HUDEP-2 (cell line): ENCODE results near the gene ARMCX2.
"Not testable (repeated sequence)": the region's sequence is repeated elsewhere in the genome, so short reads cannot be mapped to it uniquely, and the experiment has no call there.

ENCODE experiments used
- DNase-seq, 76 experiments: peaks; one replicate each; lab custom pipeline; 2025; ENCODE audit not compliant: unreplicated experiment in 76 of 76; lab: John Stamatoyannopoulos, UW

The ARMCX2 gene

DNA sequence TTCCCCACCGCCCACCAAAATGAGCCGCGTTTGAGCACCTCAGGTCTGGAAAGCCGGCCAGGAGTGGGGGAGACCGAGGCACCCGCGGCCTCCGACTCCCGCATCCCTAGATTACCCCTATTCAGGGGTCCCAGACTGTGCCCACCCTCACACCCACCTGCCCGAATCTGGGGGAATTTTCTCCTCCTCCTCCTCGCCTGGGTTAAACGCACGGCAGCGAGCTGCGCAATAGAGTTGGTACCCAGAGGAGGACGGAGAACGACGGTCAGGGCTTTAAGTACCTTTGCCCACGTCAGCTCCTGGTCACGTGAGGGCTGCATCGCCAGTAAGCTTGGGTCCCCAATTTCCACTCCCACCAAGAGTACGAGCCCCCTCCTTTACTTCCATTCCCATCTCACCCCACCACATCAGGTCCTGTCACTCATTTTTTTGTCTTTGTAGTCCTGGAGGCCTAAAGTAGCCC is at the start of gene ARMCX2:
ARMCX2 (minus strand) TSS at position 250 of the 463 bp plus-strand sequence. CDS start 2,262 bp downstream, outside the sequence.
- no peak for DNase-seq

DNA sequence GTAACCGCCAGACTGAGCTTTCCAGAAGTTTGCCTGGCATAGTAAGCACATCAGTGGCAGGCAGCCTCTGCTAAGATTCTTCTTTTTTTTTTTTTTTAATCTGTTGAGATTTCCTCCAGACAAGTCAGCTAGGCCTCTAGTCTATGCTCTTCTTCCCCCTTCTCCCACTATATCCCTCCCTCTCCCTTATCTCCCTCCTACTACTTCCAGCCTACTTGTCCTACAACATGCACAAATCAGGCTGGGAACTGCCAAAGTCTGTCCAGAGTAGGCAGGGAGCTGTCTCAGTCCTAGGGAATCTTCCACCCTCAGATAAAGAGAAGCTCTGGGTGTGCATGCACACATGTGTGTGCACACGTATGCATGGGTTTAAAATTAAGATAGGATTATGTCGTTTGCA is 49.7 kb upstream of the ARMCX2 start:
- no peak for DNase-seq

DNA sequence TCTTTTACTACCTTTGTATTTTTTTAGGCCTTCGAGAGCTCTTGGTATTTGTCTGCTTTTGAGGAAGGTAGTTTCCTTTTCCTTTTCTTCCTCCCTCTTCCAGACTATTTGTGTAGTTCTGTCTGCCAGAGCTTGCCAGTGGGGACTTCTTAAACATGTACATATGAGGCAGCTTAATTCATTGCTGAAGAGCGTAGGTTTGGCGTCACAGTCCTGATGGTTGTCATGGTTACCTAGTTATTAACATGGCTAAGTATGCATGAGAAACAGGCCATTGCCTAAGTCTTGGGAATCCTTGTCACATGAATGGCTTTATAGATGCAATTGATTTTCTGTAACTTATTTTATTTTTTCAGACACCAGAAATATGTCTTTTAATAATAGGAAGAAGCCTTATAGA is 48.5 kb upstream of the ARMCX2 start:
- DNase-seq, result no peak

DNA sequence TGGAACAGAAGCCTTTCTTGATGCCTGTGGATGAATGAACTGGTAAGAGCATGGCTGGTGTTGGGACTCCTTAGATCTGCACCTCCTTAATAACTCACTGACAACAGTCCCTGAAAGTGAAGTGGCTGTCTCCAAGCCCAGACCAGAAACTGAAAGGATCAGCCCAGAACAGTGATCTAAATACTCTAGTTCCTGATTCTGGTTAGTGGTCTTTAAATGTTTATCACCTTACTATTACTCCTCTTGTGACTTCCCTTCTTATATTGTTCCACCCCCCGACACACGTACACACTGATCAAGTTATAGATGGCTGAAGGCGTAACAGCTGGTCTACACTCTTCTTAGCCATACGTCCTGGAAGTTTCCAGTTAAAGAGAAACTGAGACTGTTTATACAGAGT is 33.8 kb upstream of the ARMCX2 start:
- no peak for DNase-seq

DNA sequence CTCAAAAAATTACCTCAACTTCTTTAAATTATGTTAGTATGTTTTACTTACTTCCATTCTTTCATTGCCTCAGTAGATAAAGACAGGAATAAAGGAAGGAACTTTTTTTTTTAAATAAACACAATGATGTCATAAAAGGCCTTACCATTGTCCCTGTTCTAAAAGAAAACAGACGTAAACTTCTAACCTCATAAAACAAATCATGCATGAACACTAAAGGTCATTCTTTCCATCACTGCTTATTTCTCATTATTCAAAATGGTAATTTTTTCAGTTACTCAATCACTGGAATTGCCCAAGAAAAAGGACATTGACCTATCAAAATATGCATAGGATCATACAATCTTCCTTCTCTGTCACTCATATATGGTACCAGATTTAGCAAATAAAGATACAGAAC is 32.2 kb upstream of the ARMCX2 start:
- DNase-seq, result no peak

DNA sequence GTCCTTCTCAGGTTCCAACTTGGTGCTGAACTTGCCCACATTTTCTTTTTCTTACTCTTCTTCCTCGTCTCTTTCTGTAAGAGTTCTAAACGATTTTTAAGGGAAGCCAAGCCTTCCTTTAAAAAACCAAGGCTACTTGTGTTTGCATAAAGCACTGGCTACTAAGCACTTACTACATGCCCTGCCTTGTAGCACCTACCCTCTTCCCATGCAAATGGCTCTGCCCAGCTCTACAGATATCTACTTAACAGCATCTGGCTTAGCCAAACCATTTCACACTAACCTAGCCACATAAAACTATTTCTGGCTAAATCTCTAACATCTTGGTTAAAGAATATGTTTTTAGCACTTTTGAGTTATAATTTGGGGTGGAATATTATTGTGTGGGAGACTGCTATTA is 26.9 kb upstream of the ARMCX2 start:
- DNase-seq, result no peak

DNA sequence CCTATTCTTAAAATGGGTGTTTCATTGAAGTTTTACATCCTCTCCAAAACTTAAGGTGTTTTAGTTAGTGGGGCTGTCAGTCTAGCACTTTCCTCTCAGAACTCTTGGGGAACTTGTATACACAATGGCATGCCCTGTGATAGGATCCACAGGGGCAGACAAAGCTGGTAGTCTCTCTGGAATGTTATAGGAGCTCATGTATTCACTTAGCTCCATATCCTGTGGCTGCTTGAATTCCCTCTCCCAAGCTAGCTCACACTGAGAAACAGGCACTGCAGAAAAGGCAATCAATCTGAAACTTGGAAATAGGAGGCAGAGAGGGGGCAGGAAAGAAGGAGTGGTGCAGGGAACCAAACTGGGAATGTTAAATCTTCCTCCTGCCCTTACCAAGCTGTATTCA is 26.3 kb upstream of the ARMCX2 start:
- DNase-seq, result no peak

DNA sequence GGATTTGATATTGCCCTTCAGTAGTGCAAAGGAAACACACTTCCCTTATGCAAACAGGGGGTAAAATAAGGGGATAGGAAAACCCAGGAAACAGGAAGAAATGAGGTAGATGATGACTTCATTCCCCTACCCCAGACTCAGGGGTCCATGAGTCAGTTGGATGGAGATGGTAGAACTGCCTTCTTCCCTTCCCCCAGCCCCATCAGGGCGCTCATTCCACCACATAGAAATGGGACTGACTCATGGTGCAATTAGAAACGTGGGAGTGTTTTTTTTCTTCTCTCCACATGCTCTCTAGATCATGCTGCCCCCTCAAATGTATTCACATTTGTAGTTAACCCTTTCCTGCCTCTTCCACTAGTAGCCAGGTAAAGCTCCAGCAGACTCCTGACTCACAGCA is 23.1 kb upstream of the ARMCX2 start:
- no peak for DNase-seq

DNA sequence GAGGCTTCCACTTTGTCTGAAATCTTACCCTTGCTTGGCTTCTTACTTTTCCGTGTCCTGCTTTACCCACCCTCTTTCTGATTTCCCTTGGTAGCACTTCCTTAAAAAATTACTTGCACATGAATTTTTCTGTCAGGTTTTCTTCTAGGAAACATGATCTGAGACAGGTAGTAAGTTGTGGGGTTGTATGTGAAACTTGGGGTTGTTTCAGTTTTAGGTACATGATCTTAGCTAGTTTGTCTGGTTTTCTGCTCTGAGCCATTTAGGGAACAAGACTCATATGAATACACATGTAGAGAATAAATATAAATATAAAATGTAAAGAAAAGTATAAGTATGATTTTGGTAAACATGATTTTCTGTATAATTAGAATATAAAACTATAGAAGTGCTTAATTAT is 17.4 kb upstream of the ARMCX2 start:
- DNase-seq, result no peak

DNA sequence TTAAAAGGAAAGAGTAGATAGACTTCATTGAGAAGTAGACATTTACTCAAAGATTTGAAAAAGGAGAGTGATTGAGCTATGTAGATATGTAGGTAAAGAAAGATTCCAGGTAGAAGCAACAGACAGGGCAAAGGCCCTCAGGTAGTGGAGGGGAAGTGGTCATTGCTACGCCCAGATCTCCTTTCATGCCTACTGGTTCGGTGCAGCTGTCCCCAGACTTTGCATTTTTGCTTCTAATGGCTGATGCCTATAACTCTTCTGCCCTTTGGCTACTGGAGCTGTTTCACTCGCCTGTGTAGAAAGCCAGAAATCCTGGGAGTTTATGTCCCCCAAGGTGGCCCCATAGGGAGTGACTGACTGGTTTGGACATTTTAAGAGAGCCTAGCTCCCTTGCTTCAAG is 16.9 kb upstream of the ARMCX2 start:
- no peak for DNase-seq

DNA sequence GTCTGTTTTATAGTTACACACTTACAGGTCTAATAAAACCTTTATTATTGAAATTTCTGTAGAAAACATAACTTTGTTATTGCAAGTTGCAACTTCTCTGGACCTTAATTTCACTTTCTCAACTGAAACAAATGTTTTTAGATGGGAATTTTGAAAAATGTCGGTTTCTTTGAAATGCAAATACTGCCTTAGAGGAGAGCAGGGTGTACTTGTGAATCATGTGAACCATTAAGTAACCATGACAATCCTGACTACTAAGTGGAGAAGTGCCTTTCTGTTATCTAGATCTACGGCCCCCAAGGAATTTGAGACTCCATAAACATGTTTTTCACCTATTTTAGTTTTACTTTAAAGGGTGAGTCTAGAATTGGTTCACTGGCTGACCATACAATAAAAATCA is 8.5 kb upstream of the ARMCX2 start:
- no peak for DNase-seq

DNA sequence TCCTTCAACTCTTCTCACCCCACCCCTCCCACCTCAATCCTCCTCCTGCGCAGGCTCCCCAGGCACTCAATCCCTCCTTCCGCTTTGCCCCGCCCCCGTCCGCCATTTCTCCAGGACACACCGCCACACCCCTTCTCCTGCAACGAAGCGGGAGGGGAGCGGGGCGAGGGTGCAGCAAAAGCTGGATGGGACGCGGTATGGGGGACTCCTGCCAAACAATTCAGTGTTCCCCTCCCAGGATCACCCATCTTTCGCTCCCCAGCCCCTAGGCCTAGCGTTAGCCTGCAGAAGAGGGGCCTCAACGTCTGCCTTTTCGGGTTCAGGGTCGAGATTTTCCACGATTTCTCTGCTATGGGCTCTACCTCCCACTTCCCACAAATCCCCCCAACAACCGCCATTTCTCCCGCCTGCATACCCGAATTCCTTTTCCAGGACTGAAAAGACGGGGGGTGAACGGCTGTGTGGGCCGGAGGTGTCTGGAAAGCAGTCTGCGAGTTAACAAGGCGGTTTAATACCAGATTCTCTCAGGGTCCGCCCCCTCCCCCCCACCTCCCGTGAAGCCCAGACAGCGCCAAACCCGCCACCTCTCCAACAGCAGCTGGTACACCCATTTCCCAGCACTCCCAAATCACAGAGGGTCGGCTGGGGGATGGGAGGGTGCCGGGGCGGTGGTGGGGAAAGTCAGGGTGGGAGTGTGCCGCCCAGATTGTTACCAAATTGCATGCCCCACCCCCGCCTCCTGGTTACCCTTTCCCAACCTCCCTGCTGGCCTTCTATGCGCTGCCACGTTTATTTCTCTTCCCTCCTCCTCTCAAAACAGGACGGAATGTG is 774 bp downstream of the ARMCX2 start:
- no peak for DNase-seq

DNA sequence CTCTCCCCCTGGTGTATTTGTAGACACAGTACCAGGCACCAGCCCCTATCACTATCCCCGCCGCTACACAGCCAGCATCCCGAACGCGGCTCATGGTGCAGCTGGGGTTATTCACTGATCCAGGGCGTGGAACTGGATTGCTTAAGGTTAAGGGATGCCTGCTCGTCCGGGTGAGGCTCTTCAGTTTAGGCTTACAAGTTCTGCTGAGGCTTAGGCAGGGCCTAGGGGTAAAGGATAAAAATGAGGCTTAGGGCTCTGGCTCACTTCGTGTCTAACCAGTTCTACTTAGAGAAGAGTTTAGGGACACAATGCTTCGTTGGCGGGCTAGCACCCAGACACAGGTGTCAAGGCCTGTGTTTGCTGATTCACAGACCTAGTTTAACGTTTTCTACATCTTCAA is 2.2 kb downstream of the ARMCX2 start:
- no peak for DNase-seq

DNA sequence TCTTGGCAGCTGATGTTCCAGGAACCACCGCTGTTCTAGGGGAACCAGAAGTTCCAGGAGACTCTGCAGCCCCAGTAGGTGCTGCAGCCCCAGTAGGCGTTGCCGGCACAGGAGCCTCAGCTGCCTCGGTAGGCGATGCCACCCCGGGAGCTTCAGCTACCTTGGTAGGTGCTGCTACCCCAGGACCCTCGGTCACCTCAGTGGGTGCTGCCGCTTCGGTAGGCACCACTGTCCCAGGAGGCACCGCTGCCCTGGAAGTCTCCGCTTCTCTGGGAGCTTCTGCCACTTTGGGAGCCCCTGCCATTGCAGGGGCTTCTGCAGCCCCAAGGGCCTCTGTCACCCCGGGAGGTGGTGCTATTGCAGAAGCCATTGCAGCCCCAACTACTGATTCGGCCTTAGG is 2.8 kb downstream of the ARMCX2 start:
- DNase-seq, result no peak

DNA sequence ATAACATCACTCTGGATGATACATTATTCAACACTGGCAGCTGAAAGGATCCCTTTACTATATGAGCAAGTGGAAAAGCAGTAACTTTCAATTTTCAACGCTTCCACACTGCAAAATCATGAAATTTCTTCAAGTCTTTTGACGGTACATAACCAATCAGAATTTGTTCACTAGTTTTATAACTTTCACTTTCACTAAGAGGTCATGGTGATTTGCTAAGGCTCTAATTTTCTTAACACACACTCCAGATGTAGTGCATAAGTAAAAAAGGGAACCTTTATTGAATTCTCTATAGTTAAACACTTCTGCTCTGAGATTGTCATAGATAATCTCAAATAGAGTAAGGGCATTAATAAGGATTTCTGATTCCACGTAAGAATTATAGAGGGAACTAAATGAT is 4.1 kb downstream of the ARMCX2 start:
- no peak for DNase-seq

DNA sequence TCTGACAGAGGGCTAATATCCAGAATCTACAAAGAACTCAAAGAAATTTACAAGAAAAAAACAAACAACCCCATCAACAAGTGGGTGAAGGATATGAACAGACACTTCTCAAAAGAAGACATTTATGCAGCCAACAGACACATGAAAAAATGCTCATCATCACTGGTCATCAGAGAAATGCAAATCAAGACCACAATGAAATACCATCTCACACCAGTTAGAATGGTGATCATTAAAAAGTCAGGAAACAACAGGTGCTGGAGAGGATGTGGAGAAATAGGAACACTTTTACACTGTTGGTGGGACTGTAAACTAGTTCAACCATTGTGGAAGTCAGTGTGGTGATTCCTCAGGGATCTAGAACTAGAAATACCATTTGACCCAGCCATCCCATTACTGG is 11.9 kb downstream of the ARMCX2 start:
- not testable (repeated sequence) for DNase-seq

DNA sequence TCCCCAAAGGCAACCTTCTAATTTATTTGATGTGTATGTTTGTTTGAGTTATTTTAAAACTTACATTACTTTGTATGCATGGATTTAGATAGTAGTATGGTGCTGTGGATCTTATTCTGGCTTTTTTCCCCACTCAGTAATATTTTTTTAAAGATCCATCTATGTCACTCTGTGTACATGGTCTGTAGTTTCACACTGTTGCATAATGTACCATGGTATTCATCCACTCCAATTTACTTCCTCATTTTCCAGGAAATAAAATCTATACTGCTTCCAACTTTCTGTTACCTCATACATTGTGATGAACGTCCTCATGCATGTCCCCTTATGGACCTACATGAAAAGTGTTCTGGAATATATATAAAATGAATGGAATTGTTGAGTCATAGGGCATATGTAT is 17.6 kb downstream of the ARMCX2 start:
- DNase-seq, result no peak

DNA sequence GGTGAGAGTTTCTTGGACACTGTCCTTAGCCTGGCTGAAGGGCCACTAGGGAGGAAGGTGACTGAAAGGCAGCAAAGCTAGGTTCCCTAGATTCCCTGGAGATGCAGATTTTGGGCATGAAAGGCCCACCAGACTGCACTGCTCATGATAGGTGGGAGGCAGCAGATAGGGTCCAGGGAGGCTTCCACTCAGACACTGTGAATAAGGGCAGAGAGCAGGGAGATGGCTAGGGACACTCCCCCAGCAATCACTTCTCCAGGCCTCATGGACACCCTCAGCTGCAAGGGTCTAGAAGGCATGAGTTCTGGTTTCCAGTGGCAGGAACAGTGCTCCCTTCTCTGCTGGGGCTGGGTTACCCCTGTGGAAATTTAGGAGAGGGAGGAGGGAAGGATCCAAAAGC is 20.1 kb downstream of the ARMCX2 start:
- DNase-seq, result no peak

DNA sequence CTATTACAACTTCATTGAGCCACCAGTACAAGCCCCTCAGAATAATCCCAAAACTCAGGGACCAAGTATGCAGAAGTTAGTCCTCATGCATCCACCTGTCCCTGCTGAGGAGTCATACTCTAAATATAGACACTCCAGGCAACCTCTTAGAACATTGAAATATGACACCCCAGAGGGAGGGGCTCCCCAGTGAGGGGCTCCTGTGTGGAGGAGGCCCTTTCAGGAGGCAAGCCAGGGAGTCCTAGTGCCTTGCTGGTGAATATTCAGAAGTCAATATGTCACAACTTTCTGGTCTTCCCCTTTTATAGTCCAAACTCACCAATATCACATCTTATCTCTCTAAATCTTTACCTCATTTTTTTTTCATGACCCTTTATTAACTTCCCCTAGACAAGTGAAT is 40.3 kb downstream of the ARMCX2 start:
- DNase-seq, result no peak

DNA sequence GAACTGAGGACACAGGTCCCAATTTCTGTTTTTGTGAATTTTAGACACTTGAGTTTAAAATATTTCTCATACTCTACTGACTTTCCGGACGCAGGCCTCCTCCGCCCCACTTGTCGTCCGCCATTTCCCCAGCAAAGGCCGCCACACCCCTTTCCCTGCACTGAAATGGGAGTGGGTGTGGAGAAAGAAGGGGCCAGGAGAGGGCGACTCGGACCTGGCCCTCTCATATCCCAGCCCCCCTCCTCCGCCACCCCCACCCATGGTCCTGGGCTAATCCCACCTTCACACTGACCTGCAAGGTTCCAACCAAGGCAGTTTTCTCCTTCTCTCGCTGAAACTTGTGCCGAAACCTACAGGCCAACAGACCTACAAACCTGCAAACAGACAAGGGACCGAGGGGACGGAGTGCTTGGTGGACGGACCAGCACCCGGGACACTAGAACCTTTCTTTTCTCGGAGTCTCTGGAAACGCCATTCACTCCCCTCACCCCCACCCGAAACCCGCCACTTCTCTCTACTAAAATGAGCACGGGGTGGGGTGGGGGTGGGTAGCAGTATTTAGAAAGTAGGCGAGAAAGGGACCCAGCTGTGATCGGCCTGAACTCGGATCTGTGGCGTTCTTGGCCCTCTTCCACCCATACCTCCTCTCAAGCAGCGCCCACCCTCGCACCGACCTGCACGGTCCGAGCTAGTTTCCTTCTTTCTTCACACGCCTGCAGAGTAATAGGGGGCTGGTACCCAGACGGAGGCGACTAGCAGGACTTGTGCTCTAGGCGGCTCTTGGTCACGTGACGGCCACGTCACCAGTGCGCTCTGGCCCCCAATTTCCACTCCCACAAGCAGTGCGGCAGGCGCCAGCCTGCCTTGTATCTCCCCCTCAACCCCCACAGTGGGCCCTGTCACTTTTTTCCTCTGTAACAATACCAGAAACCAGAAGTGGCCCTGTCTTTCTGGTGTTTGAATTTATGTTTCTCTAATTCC is 42.1 kb downstream of the ARMCX2 start, which contains the start of gene ARMCX6:
ARMCX6 (minus strand) TSS at position 790 of the 981 bp plus-strand sequence. CDS start 1,380 bp downstream, outside the sequence.
- DNase-seq, result peak in 73 of 76 experiments; percentile 0 to 69 (median 31)

DNA sequence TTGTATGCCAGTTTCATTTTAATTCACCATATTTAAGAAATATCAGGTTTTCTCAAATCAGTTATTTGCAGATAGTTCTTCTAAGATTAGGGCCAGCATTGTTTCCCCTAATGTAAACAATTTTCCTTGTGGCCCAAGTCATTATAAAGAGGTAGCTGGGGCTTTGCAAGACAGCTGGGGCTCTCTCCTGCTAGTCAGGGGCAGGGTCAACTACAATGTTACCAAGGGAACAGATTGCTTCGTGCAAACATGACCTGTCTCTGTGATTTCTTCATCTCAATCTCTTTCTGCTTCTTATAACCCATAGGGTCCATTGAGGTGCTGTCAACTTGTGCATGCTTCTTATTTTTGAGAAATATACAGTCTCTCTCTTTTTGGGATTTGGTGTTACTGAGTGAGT is 53.9 kb downstream of the ARMCX2 start:
- no peak for DNase-seq
